CD4-positive, alpha-beta T cell treated with Interleukin-4 for 1 hour (primary cell): Measurements from ENCODE around the gene DLGAP3.

ENCODE experiments used
- DNase-seq, 2 donors: peaks; one replicate each; pipeline ENCODE4 v3.0.0-alpha.2; 2020 to 2022

Gene DLGAP3

DNA sequence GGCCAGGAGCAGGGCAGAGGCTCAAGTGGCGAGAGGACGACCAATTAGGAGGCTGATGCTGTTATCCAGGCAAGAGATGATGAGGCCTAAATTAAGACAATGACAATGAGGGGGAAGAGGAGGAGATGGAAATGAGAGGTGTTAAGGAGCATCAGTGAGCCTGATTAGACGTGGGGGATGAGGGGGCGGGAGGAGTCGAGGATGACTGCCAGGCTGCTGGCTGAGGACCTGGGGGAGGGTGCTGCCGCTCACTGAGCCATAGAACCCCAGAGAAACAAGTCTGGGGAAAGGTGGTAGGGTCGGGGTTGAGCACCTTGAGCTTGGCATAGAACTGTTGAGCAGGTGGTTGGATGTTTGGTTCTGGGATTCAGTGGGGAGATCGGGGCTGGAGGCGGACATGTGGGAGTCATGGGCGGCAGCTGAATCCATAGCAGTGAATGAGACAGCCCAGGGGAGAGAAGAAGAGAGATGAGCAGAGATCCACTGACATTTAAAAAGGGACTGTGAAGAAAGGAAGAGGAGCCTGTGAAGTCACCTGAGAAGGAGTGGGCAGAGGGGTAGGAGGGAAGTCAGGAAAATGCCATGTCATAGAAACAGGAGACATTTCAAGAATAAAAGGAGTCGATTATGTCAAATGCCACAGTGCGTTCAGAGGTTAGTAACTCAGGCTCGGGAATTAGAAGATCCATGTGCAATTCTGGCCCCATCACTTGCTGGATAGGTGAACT lies 28.5 kb downstream of the DLGAP3 start:
- DNase-seq = no peak

DNA sequence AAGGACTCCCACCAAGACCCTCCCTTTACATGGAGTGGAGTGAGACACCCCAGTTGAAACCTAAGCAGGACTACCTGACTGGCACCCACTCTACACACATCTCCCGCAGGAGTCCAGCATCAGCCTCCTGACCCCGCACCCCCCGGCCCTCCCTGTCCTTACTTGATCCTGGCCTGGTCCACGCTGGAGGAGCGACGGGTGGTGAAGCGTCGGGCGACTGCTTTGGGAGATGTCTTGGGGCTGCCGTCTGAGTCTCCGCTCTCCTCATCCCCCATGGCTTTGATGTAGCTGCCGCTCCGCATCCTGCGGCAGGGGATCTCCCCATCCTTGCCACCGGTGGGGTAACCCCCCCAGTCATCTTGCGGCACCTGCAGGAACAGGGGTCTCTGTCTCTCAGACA lies 29.5 kb downstream of the DLGAP3 start:
- no peak for DNase-seq

DNA sequence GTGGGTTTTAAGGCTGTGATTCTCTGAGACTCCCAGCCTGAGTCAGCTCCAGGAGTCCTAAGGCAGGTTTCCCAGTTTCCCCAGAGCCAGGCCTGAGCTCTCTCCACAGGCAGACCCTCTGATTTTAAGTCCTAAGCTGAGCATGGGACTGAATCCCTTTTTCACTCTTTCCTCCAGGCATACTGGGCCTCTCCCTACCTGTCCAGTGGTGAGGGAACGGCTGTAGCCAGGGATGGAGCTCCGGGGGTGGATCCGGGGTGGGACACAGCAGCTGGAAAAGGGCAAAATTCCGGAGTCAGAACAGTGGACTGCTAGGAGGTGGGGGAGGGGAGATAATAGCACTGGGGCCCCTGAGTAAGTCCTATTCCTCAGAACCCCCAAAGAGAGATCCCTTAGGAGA lies 30.0 kb downstream of the DLGAP3 start:
- DNase-seq = no peak

DNA sequence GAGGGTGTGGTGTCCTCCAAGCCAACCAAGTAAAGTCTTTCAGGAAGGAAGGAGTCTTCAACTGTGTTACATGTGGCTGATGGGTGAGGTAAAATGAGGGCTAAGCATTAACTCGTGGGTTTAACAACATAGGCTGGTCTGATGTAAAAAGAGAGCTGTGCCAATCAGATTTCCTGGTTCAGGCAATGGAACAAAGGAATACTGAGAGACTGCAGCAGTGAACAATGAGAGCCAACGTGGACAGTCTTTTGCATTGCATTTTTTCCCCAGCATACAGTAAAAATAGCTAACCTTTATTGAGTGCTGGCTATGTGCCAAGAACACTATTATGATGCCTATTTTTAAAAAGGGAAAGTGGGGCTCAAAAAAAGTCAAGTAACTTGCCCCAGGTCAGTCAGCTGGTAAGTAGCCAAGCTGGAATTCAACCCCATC lies 31.1 kb downstream of the DLGAP3 start:
- DNase-seq = no peak

DNA sequence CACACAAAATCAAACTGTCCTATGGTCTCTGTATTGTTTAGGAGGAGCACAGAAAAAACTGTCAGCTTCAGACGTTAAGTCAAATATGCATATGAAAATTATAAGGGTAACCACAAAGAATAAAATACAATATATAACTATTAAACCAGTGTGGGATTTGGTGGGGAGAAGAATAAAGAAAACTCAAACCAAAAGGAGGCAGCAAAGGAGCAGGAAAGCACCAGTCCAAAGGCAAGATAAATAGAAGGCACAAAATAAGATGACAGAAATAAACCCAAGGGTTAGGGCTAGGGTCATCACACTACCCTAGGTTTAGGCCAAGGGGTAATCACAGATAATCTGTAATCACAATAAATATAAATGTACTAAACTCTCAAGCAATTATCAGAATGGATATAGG lies 32.8 kb downstream of the DLGAP3 start:
- DNase-seq = peak in 1 of 2 donors; percentile 17

DNA sequence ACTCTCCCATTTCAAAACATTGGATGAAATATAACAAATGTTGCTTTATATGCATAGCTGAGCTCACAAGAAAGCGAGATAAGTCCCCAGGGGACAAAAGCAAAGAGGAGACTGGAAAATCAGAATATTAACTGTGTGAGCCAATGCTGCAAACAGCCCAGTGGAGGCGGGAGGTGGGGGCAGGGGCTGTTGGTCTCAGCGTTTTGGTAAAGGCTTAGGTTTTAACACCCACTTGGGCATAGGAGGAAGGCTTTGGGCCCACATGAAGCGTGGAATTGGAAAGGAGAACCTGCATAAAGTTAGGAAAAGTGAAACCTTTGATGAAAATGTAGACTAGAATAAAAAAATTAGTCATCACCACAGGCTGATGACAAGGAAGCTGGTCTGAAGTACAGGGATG lies 39.7 kb downstream of the DLGAP3 start:
- no peak for DNase-seq

DNA sequence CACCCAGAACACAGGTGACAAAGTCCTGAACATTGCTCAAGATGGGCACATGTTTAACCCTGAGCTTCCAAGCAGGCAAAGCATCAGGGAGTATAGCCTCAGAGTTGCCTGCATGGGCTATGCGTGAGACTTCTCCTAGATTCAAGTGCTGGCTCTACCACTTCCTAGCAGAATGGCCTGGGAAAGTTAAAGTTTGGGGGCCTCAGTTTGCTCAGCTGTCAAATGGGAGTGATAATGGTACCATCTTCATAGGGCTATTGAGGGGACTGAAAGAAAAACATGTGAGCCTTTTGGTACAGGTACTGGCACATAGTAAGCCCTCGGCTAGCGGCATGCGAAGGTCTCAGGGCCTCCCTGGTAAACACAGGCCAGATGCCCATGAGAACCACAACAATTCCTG lies 41.9 kb downstream of the DLGAP3 start:
- no peak for DNase-seq

DNA sequence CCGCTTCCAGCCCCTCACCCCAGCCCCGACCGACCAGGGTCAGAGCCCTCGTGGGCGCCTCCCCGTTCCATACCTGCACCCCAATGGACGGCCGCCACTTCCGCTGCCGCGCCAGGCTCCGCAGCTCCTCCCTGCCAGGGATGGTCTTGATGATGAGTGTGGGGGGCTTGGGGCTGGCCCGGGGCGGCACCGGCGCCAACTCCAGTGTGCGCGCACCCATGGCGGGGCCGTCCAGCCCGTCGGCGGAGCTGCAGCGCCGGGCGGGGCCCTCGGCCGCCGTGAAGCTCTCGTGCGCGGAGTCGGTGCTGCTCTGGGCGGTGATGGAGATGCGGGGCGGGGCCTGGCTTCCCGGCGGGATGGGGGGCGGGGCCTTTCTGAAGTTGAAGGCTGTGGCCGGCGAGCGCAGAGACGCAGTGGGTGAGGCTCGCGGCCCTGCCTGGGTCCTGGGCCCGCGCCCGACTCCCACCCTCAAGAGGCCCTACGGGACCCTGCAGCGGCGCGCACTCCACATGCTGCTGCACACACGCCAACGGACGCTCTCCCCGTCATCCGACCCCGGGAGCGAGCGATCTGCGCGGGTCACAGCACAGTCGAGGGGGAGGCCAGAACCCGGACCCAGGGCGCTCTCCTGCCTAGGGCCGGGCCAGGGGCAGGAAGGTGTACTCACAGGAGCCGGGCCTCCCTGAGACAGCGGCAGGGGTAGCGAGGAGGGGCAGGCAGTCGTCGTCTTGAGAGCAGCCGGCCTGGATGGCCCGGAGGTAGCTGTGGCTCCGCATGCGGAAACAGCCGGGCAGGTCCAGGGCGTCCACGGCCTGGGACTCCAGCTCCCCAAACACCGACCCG lies 43.8 kb downstream of the DLGAP3 start:
- peak; percentile 36 to 40 for DNase-seq

DNA sequence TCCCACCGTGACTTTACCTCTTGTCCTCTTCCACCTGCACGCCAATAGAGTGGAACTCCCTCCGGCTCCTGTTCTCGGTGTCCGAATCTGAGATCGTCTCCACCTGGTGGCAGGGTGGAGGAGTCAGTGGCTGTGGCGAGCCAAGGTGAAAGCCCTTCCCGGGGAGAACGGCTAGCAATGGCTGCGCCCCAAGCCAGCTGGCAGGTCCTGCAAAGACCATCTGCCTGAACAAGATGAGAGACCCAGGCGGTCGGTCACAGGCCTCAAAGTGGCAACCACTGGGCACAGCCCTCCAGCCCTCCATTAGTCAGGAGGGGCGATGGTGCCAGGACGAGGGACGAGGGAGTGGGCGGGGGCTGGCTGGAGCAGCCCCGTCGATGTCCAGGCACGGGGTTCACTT lies 44.5 kb downstream of the DLGAP3 start:
- no peak for DNase-seq

DNA sequence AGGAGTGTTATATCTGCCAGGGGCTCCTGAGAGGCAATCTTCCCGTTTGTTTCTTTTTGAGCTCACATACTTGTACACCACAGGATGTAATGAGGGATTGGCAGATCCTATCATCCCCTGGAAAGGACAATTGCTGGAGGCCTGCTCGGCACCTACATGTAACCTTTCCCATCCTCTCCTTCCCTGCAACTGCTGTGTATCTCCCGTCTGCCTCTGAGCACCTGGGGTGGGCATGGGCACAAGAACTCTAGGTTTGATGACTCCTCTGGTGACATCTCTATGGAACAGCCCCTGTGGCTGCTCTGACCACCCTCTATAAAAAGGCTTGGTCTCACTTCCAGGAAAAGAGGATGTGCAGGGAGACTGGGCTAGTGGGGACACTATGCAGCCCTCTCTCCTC lies 44.9 kb downstream of the DLGAP3 start:
- DNase-seq = no peak

DNA sequence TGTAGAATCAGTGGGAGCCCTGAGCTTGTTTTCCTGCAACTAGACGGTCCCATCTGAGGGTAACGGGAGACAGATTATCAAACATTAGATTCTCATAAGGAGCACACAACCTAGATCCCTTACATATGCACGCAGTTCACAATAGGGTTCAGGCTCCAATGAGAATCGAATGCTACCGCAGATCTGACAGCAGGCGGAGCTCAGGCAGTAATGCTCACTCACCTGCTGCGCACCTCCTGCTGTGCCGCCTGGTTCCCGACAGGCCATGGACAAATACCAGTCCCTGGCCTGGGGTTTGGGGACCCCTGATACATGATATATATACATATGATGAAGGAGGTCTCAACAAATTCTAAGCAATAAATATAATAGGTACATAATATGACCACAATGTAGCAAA lies 50.2 kb downstream of the DLGAP3 start:
- no peak for DNase-seq

DNA sequence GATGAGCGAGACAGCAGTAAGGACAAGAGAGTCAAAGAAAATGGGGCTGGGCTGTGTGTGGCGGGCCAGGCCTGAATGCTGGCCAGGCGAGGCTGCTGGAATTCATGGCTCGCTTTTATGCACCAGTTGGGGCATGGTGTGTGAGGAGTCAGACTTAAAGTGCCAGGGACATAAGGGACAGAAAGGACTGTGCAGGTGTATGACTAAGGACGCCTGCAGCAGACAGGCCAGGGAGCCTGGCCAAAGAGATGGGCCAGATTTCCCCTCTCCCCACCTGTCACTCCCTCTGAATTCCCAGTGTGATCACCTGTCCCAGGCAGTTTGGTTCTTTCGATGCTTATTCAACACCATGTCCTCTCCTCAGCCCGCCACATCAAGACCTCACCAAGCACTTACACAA lies 53.0 kb downstream of the DLGAP3 start:
- no peak for DNase-seq

DNA sequence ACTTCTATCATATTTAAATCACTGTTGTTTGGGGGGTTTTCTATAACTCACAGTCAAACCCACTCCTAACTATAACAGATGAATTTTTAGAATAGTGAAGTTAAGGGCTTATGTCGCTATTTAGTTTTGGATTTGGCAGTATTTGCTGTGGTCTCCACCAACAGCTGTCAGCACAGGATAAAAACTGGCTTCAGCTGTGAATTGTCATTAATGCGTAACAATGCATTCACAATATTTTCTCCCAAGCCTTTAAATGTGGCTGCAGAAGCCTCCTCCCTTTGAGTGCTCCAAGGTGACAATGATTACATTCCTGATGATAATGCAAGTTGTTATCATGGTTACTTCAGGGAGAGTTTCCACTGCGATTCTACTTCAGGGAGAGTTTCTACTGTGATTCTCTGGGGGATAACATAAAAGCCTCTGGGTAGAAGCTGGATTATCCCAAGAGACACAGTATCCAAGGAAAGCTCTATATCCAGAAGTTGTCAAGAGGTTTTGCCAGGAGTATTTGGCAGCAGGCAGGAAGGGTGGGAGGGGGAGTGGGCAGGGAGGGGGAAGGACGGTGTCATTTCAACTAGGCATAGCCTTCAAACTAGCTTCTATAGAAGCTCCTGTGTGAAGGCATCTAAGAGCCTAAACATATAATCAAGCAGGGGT lies 55.0 kb downstream of the DLGAP3 start:
- no peak for DNase-seq

DNA sequence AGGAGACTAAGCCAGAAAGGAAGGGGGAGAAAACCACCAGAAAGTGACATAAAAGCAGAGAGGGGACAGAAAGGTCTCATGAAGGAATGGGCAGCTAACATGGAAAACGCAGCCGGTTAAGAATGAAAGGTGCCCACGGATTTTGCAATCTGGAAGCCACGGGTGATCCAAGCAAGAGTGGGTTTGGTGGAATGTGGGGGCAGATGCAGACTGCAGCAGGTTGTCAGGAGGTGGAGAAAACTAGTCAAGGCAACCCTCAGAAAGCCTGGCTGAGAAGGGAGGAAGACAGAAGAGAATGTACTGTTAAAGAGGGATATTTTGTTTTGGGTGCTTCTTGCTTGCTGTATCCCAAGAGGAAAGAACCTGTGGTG lies 57.3 kb downstream of the DLGAP3 start:
- DNase-seq = no peak

DNA sequence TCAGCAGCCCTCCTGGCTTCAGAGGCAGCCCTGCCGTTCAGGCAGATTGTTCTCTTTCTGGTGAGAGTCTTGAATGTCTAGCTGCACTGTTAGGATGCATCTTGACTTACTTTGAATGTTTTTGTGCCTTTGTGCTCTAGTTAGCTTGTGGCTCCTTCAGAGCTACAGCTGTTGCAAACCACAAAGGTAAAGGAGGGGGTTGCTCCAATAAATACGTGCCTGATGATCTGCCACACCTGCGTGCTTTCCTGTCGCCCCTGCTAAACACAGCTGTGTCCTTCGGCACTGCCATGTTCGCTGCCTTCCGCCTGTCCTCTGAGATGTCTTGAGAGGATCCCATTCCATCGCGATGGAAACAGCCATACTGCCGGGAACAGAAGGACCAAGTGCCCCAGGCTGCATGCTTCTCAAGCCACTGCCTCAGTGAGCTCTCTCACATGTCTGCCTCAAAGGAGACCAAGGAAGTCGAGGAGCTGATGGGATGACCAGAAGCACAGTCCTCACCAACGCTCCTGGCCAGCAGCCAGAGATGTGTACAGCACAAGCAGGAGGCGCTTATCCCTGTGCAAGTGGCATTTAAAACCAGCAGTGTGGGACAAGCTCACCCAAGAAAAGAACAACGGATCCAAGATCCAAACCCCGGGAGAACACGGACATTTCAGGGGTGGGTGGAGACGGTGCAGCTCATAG lies 57.9 kb downstream of the DLGAP3 start:
- no peak for DNase-seq

DNA sequence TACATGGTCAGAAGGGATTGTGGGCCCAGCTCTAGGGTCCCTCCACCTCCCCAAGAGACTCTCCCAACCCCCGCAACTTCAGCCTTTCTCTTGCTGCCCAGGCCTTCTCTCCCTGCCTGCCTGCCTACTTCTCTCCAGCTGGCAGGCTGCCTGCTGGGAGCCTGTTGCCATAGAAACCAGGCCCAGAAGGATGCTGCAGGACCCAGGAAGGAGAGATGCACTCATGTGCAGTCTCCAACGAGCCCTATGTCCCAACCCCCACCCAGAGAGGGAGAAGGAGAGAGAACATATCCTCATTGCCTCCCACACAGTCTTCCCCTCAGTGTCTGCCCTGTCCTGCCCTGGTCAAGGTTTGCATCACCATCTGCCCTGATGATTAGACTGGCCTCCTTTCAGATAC lies 59.1 kb downstream of the DLGAP3 start:
- no peak for DNase-seq

DNA sequence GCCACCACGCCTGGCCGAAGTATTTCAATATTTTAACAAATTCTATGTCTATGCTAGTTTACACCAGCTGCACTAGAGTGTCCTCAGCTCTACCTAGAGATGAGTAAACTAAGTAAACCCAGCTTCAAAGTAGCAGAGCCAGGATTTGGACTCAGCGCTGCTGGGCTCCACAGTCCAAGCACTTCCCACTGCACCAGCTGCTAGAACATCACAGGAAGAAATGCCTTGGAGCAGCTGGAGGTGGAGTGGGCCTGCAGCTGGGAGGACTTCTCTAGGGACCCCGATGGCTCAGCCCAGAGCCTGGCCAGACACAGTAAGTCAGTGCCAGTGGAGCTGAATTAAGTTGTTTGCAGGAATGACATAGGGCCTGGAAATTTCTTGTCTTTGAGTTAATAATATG lies 59.7 kb downstream of the DLGAP3 start:
- DNase-seq = no peak

DNA sequence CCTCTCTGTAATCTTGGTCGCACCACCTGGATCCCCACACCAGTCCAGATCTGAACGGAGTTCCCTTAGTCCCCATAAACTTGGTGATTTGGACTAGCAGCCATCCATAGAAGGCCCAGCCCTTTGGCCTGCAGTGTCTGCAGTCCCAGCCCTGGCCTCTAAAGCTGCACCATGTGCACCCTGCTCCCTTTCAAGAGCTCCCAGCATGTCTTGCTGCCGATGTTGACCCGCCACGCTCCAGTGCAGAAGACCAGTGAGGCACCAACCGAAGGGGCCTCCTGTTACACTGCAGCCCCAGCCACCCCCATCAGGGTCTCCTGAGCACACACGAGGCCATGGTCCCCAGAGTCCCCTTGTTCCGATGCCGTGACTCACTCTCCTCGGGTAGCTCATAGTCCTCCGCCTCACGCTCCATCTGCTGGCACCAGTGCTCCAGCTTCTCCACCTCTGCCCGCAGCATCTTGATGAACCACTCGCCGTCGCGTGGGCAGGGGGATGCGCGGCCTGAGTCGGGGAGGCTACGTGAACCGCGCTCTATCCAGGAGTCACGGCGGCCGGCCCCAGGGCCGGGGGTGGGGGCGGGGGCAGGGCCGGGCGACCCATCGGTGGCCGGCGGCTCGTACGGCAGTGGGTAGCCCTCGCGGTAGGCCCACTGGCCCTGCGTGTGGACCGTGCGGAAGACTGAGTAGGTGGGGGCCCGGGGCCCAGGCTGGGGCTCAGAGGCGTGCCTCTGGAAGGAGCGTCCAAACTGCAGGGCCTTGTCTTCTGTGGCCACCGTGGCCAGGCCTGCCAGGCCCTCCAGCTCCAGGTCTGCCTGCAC lies 61.0 kb downstream of the DLGAP3 start:
- DNase-seq = no peak

DNA sequence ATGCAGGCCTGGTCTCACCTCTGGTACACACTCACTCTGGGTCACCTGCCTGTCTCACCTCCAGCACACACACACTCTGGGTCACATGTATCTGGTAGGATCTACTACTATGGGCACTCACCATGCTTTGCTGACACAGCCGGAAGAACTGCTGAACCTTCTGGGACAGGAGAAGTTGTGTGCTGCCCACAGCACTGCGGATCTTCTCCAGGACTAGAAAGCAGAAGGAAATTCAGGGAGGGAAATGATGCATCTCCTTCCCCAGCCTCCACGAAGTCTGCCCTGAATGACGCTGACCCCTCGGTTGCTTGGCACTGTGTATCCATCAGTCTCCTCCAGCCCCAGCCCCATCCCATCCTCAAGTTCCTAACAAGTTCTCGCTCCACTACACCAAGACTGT lies 62.0 kb downstream of the DLGAP3 start:
- DNase-seq = peak in 1 of 2 donors; percentile 27

DNA sequence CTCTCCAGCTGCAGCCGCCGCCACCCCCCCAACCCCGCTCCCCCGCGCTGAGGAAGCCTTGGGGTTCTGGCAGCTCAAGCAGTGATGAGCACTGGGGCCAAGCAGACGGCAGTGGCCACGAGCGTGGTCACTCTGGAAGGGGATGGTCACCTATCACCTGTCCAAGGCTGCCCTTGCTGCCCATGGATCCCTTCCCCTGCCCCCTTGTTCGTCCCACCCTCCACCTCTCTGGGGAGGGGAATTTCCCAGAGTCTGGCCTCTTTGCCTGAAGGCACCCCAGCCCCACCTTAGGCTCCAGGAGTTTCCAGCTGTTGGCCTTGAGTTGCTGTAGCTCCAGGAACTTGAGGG lies 62.7 kb downstream of the DLGAP3 start:
- DNase-seq = no peak

DNA sequence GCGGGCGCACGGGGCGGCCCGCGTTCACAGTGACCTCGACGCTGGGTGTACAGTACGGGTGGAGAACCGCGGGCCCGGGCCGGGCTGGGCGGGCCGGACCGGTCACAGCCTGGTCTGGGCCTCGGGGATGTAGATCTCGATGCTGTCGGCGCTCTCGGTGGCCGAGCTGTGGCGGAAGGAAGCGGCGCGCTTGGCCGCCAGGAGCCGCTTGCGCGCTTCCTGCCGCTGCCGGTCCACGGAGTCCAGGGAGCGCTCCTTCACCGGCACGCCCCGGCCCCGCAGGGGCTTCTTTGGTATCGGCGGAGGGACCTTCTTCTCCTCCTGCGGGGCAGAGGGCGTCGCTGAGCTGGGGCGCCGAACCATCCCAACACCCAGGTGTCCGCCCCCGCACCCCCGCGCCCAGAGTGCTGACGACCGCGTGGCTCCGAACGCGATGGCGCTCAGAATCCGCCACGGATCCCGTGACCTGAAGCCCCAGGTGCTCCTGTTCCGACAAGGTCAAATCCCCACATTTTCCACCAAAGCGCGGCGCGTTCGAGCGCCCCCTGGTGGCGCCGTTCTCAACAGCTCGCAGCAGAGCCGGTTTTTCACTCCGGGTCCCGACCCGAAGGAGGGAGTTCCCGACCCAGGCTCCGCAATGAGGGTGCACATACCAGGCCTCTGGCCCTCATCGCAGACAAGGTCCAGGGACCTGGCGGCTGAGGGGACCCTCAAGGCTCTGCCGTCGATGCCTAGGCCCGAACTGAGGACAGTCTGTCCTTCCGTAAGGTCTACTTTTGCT lies 63.3 kb downstream of the DLGAP3 start:
- DNase-seq = peak; percentile 91 to 93

DNA sequence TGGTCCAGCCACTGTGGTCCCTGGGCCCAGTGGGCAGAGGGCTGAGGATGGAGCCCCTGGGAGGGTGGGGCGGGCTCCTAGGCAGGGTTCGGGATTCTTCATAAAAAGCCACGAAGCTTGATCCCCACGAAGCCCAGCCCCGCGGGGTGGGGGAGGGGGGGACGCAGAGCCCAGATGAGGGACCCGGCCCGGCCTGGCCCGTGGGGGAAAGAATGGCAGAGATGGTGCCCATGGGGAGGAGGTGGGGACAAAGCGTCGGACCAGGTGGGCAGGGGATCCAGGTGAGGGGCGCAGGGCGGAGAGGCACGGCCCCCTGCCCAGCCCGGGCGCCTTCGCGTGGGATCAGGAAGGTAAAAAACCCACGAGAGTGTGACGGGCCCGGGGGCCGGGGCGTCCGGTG lies 63.9 kb downstream of the DLGAP3 start:
- DNase-seq = no peak
